ENCODE data around the gene GNPDA1.

DNA sequence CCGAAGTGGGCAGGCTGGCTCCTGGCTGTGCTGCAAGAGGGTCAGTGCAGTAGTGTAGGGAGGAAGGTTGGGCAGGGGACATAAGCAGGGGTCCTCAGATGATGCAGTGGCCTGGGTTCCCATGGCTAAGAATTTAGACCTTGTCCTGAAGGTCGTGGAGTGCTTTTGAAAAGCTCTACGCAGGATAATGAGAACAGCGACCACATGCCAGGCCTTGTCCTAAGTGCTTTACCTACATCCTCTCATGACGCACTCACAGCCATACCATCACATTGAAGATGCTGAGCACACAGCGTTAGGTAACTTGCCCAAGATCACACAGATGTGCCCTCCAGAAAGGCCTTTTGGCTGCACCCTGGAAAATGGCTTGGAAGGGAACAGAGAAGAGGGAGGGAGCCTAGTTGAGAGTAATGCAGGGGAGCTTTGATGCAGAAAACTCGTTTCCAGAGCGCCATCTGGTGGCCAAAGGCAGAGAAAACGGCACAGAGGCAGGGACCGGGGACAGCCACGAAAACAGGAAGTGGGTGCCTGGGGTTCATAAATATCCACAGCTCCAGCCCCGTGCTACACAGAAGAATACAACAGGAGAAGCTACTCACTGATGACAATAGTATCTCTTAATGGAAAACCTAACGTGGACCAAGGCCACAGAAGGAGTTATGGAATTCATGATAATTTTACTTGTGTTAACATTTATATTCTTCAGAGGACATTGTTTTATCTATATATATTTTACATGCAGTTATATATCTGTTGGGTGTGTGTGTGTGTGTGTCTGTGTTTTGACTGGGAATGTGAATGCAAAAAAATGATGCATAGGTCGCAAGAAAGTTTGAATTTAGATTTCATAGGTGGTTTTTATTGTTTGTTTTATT is 52.1 kb downstream of the GNPDA1 start:
- TF ChIP-seq LCOR (CRISPR knock-in tag; IDR thresholded peaks at IDR 0.05) (no peak), CHD1 (IDR thresholded peaks at IDR 0.05; ENCODE audit: low read length) (no peak), TARDBP (IDR thresholded peaks at IDR 0.05) (no peak), JUND (IDR thresholded peaks at IDR 0.05; ENCODE audit: borderline replicate concordance, low read depth, low read length) (peak; percentile 63; the same call in 1 of the 2 replicates), JUND (tag; IDR thresholded peaks at IDR 0.05; ENCODE audit: borderline replicate concordance, low read depth, low read length) (no peak), SIN3A (IDR thresholded peaks at IDR 0.05; ENCODE audit: borderline replicate concordance in 2 of 2, control insufficient read depth in 1 of 2, low read depth in 2 of 2, low read length in 2 of 2) (no peak), HDAC6 (IDR thresholded peaks at IDR 0.05; ENCODE audit: low read depth, low read length) (no peak)
- TF ChIP-seq, protein P1, sequence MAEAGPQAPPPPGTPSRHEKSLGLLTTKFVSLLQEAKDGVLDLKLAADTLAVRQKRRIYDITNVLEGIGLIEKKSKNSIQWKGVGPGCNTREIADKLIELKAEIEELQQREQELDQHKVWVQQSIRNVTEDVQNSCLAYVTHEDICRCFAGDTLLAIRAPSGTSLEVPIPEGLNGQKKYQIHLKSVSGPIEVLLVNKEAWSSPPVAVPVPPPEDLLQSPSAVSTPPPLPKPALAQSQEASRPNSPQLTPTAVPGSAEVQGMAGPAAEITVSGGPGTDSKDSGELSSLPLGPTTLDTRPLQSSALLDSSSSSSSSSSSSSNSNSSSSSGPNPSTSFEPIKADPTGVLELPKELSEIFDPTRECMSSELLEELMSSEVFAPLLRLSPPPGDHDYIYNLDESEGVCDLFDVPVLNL (CRISPR knock-in tag; IDR thresholded peaks at IDR 0.05; ENCODE audit: low read depth) = no peak
- TF ChIP-seq, protein P2, sequence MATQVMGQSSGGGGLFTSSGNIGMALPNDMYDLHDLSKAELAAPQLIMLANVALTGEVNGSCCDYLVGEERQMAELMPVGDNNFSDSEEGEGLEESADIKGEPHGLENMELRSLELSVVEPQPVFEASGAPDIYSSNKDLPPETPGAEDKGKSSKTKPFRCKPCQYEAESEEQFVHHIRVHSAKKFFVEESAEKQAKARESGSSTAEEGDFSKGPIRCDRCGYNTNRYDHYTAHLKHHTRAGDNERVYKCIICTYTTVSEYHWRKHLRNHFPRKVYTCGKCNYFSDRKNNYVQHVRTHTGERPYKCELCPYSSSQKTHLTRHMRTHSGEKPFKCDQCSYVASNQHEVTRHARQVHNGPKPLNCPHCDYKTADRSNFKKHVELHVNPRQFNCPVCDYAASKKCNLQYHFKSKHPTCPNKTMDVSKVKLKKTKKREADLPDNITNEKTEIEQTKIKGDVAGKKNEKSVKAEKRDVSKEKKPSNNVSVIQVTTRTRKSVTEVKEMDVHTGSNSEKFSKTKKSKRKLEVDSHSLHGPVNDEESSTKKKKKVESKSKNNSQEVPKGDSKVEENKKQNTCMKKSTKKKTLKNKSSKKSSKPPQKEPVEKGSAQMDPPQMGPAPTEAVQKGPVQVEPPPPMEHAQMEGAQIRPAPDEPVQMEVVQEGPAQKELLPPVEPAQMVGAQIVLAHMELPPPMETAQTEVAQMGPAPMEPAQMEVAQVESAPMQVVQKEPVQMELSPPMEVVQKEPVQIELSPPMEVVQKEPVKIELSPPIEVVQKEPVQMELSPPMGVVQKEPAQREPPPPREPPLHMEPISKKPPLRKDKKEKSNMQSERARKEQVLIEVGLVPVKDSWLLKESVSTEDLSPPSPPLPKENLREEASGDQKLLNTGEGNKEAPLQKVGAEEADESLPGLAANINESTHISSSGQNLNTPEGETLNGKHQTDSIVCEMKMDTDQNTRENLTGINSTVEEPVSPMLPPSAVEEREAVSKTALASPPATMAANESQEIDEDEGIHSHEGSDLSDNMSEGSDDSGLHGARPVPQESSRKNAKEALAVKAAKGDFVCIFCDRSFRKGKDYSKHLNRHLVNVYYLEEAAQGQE (IDR thresholded peaks at IDR 0.05; ENCODE audit: borderline replicate concordance) = peak; percentile 85
- TF ChIP-seq, protein P2 (CRISPR knock-in tag; IDR thresholded peaks at IDR 0.05; ENCODE audit: low read depth) = no peak
